Cardiac fibroblast (primary cell): ENCODE results near the gene DTX4.

Experiments
- DNase-seq, 2 donors: peaks; one replicate each; pipeline versions ENCODE4 v3.0.0 to v3.0.0-alpha.2; 2010; ENCODE audit warnings: low read depth in 2 of 2
- H3K4me3 ChIP-seq, 2 donors: replicated peaks in 1 of 2; 1 replicate in 1 of 2; 2 replicates in 1 of 2; pipeline ENCODE4 v1.5.1; 2011; ENCODE audit warnings: low read depth in 2 of 2, low read length in 2 of 2, mild to moderate bottlenecking in 2 of 2, moderate library complexity in 1 of 2
- CTCF ChIP-seq: IDR thresholded peaks from one replicate; pipeline ENCODE4 v1.5.1; 2011; ENCODE audit warnings: low read depth, mild to moderate bottlenecking, low read length, inconsistent platforms

The DTX4 gene

GRCh38 chr11:59173964-59174663, 2.2 kb downstream of the DTX4 start:
- peak overlapping the region in 1 of 2 donors; percentile 54 for H3K4me3 ChIP-seq
- DNase-seq = peak; percentile 30
- TF ChIP-seq CTCF = no peak

- no peak for TF ChIP-seq CTCF
- H3K4me3 ChIP-seq = no peak overlapping the region
- DNase-seq = peak in 1 of 2 donors; percentile 25
Observed at GRCh38 chr11:59174664-59175033, 2.7 kb downstream of the DTX4 start.

GRCh38 chr11:59175091-59175501, 3.2 kb downstream of the DTX4 start:
- no peak for DNase-seq
- TF ChIP-seq CTCF = no peak
- no peak overlapping the region for H3K4me3 ChIP-seq

- DNase-seq = no peak
- TF ChIP-seq CTCF = no peak
- H3K4me3 ChIP-seq = no peak overlapping the region
Observed at GRCh38 chr11:59176330-59176729, 4.4 kb downstream of the DTX4 start.

GRCh38 chr11:59178402-59178801, 6.5 kb downstream of the DTX4 start:
- TF ChIP-seq CTCF = no peak
- H3K4me3 ChIP-seq = no peak overlapping the region
- no peak for DNase-seq

GRCh38 chr11:59179121-59179520, 7.2 kb downstream of the DTX4 start:
- DNase-seq = no peak
- no peak for TF ChIP-seq CTCF
- no peak overlapping the region for H3K4me3 ChIP-seq
